KOPT-K1 (cell line): Measurements from ENCODE around the gene SEPTIN3.
"Not testable (repeated sequence)": the region's sequence is repeated elsewhere in the genome, so short reads cannot be mapped to it uniquely, and the experiment has no call there.

Source experiments
- H3K27ac ChIP-seq: fragments of 200-600 bp; sonication (generic); 2 replicates; pipeline ENCODE4 v1.5.1; 2016; ENCODE audit warnings: antibody characterized with exemption, mild to moderate bottlenecking, low read depth, low read length; ENCODE audit not compliant: poor library complexity, severe bottlenecking
- H3K36me3 ChIP-seq: fragments of 200-600 bp; sonication (generic); 2 replicates; pipeline ENCODE4 v1.5.1; 2017; ENCODE audit warnings: antibody characterized with exemption, mild to moderate bottlenecking, low read length, moderate library complexity; ENCODE audit not compliant: insufficient read depth
- H3K9me3 ChIP-seq: fragments of 200-600 bp; sonication (generic); 2 replicates; pipeline ENCODE4 v1.5.1; 2017; ENCODE audit warnings: antibody characterized with exemption, low read length, mild to moderate bottlenecking; ENCODE audit not compliant: insufficient read depth, poor library complexity, severe bottlenecking

Gene SEPTIN3

DNA sequence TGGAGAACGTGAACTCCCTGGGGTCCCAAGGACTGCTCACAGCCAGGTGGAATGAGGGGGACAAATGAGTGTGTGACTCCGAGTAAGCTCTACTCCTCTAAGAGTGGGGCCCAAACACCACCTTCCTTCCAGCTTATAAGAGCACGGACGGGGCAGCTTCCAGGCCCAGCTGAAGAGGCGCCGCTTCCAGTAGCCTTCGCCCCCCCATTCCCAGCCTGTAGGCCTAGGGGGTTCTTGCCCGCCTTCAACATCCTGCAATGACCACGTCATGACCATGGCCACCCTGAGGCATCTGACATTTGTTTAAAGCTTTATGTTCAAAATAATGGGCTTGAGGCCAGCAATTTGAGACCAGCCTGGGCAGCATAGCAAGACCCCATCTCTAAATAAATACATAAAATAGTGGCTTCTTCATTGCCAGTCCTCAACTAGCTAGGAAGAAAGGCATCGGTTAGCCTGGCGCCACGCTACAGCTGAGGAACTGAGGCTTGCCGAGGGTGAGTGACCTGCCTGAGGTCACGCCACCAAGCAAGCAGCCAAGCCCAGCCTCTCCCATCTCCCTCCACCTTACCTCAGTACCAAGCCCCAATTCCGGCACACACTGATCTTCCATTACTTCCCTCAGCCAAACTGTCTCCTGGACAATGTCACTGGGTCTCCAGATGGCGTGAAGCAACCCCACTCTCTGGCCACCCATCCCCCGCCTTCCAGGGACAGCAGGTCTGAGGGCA, 34.8 kb upstream of the SEPTIN3 start:
- H3K9me3 ChIP-seq: no peaks in the 10 kb centered on the region
- H3K27ac ChIP-seq: peak overlapping the region; percentile 43
- H3K36me3 ChIP-seq: peaks cover 75% of the 10 kb centered on the region

DNA sequence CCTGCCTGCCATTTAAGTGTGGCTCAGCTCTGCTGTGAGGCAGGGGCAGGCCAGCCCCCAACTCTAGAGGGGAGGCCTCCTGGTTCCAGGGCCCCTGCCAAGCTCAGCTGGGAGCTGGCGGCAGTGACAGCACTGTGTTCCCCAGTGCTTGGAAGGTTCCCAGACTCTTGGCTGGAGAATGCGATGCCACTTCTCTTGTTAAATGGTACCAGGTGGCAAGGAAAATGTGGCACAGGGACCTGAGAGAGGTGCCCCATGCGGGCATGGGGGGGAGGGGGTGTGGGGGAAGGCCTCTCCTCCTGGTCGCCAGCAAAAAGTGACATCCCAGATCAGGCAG, 34.3 kb upstream of the SEPTIN3 start:
- Histone ChIP-seq H3K27ac (no peak overlapping the region), H3K9me3 (no peaks in the 10 kb centered on the region), H3K36me3 (peaks cover 80% of the 10 kb centered on the region)

DNA sequence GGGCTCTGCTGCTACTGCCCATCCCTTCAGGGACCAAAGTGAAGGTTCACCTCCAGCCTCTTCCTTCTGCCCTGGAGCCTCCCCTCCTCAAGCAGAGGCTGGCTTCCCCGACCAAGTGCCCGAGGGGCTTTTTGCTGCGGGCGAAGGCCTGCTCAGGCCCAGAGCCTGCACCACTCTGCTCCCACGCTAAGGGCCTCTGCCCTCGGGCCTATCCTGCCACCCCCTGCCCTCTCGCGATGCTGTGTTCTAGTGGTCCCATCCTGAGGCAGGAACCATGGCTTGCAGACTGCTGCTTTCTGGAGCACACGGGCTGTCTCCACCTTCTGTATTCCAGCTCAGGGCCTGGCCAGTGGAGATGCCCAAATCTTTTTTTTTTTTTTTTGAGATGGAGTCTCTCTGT, 33.7 kb upstream of the SEPTIN3 start:
- H3K9me3 ChIP-seq: no peaks in the 10 kb centered on the region
- peaks cover 86% of the 10 kb centered on the region for H3K36me3 ChIP-seq
- H3K27ac ChIP-seq: peak overlapping the region; percentile 8

DNA sequence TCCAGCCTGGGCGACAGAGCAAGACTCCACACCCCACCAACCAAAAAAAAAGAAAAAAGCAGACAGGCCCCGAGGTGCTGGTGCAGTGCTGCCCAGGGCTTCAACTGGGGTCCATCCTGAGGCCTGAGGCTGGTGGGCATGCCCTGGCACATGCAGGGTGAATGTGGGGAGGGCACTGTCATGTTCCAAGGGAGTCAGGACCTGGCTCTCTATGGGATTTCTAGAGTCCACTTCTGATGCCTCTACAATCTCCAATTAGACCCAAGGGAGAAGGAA, 32.4 kb upstream of the SEPTIN3 start:
- Histone ChIP-seq H3K27ac (no peak overlapping the region), H3K36me3 (peaks cover 95% of the 10 kb centered on the region), H3K9me3 (no peaks in the 10 kb centered on the region)

DNA sequence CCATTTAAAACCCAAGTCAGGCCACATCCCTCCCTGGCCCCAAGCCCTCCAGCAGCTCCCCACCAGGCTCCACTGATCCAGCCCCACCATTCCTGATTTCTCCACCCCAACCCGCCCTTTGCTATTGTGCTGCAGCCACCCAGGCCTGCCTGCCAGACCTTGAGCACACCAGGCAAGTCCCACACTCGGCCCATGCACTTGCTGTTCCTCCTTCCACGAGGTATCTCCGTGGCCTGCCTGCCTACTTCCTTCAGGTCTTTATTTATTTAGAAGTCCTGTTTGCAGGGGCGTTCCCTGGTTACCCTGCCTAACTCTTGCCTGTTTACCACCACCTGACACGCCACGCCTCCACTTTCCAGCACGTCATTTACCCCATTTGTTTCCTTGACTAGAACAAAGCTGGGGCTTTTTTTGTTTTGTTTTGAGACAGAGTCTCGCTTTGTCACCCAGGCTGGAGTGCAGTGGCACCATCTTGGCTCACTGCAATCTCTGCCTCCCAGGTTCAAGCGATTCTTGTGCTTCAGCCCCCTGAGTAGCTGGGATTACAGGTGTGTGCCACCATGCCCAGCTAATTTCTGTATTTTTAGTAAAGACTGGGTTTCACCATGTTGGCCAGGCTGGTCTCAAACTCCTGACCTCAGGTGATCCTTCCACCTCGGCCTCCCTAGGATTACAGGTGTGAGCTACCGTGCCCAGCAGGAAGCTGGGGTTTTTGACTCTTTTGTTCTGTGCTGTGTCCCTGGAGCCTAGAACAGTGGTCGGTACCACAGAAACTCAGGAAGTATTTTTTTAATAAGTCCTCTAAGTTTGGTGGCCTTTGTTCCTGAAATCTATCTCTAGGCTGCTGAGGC, 29.0 kb upstream of the SEPTIN3 start:
- Histone ChIP-seq H3K9me3 (no peaks in the 10 kb centered on the region), H3K27ac (no peak overlapping the region), H3K36me3 (peaks cover 99% of the 10 kb centered on the region)

DNA sequence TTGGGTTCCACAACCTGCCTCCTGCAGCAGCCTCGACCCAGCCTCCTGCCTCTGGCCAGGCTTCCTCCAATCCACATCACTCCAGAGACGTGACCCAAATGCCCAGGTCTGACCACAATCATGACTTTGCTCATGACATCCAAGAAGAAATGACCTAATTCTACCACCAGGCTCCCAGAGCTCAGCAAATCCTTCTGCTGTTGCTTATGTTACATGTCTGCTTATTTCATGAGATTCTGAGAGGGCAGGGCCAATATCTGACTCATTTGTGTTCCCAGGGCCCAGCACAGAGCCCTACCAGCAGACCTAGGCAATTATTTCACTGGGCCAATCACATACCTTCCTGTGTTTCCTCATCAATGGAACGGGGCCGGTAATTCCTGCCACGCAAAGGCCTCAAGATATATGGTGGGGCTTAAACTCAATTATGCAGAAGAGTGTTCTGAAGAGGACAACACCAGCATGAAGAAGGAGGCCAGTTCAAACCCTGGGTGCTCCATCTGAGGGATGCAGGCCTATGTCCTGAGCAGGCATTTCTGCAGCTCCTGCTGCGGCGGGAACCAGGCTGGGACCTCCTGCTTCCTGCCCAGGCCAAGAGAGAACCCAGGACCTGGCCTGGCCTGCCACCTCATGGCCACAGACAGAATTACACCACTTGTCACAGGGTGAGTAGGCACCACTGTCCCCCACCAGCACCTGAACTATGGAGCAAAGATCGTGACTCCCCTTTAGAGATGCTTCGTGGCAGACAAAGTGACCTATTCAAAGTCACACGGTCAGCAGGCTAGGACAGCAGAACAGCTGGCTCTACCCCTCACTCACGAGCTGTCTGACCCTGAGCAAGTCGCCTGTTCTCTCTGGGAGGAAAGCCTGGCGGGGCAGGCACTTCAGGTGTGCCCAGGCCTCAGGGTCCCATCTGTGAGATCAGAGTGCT, 28.1 kb upstream of the SEPTIN3 start:
- no peaks in the 10 kb centered on the region for H3K9me3 ChIP-seq
- H3K36me3 ChIP-seq: peaks cover 99% of the 10 kb centered on the region
- peak overlapping the region; percentile 20 for H3K27ac ChIP-seq

DNA sequence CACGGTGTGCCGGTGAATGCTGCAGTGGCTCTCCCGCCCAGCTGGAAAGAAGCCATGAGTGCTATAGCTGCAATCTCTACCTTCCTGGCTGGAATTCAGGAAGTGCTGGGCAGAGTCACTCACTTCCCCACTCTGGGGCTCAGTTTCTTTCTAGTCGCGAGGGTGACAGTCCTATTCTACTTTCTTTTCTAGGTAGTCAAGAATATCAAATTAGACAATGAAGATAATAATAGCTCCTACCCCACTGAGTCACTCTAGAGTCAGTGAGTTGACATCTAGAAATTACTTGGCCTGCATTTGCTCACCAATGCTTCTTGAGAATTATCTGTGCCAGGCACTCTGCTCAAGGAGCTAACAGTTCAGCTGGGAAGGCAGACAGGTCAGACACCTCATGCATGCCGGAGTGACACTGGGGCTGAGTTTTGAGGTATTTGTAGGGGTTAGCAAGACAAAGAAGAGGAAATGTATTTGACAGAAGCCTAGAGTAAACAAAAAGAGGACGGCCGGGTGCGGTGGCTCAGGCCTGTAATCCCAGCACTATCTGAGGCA, 25.5 kb upstream of the SEPTIN3 start:
- Histone ChIP-seq H3K27ac (no peak overlapping the region), H3K9me3 (no peaks in the 10 kb centered on the region), H3K36me3 (peaks cover 73% of the 10 kb centered on the region)

DNA sequence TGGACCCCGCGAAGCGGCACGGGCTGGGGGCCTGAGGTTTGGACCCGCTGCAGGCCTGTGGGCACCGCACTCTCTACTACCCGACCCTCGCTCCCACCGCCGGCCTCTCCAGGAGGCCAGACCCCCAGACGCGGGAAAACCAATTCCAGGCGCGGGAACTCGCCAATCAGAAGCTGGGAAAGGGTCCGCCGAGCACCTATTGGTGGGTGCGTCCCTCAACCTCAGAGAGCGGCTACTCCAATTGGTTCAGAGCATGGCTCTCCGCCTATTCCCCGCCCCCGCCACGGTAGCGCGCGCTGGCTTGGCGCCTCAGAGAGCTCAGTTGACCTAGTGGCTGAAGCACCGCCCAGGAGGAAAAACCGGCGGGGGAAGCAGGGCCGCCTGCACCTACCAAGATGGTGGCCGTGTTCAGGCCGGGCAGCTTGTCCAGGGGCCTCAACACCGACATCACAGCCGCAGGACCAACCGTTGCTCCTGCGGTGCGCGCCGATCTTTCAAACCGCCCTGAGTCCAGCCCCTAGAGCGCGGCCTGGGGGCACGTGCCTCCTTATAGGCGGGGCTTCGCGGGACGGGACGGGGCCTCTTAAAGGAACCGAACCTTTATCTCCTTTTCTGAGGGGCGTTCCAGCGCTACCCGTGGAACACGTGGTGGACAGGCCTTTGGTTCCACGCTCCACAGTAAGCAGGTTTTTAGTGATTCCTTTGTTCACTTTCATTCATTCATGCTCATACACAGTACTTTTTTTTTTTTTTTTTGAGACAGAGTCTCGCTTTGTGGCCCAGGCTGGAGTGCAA, 22.4 kb upstream of the SEPTIN3 start, which contains the start of gene CENPM:
CENPM (minus strand) TSS at position 524 of the 795 bp plus-strand sequence; CDS start at position 448, 76 bp downstream.
- Histone ChIP-seq H3K27ac (peak within 1 kb of the TSS; percentile 95), H3K9me3 (no peaks in the 10 kb centered on the region), H3K36me3 (peaks cover 42% of the 10 kb centered on the region)

DNA sequence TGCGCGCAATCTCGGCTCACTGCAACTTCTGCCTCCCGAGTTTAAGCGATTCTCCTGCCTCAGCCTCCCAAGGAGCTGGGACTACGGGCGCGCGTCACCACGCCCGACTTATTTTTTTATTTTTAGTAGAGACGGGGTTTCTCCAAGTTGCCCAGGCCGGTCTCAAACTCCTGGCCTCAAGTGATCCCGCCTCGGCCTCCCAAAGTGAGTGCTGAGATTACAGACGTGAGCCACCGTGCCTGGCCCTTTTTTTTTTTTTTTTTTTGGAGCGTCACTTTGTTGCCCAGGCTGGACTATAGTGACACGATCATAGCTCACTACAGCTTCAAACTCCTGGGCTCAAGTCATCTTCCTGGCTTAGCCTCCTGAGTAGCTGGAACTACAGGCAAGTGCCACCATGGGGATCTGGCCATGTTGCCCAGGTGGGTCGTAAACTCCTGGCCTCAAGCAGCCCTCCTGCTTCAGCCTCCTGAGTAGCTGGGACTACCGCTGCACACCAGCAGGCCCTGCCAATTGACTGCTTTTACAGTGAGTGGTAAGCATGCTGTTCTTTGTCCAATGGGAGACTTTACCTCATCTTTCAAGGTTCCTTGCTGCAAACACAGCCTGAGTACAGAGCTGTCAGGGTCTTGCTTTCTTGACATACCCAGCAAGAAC, 21.7 kb upstream of the SEPTIN3 start:
- Histone ChIP-seq H3K27ac (peak overlapping the region; percentile 95), H3K9me3 (no peaks in the 10 kb centered on the region), H3K36me3 (peaks cover 36% of the 10 kb centered on the region)

DNA sequence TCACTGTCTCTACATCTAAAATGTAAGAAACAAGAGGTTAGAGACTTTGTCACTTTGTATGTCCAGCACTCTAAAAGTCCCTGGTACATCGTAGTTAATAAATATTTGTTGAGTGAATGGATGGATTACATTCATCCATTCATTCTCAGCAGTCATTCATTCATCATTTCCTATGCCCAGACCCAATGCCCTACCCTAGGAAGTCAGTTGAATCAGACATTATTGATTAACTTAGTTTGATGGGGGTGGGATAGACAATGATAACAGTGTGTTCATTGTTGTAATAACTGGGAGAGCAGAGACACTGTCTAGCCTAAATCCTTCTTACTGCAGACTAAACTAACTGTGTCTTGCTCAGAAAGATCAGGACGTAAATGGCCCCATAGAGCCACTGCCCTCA, 21.1 kb upstream of the SEPTIN3 start:
- peak overlapping the region; percentile 95 for H3K27ac ChIP-seq

DNA sequence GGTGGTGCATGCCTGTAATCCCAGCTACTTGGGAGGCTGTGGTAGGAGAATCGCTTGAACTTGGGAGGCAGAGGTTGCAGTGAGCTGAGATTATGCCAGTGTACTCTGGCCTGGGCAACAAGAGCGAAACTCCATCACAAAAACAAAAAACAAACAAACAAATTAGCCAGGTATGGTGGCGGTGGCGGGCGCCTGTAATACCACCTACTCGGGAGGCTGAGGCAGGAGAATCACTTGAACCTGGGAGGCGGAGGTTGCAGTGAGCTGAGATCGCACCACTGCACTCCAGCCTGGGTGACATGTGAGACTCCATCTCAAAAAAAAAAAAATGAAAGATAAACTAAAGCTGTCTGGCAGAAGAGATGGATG, 20.3 kb upstream of the SEPTIN3 start:
- not testable (repeated sequence) for H3K27ac ChIP-seq, H3K9me3 ChIP-seq
- H3K36me3 ChIP-seq: peaks cover 22% of the 10 kb centered on the region

More for the DNA sequence above, 21.1 kb upstream of the SEPTIN3 start:
- Histone ChIP-seq H3K36me3 (peaks cover 30% of the 10 kb centered on the region), H3K9me3 (no peaks in the 10 kb centered on the region)

DNA sequence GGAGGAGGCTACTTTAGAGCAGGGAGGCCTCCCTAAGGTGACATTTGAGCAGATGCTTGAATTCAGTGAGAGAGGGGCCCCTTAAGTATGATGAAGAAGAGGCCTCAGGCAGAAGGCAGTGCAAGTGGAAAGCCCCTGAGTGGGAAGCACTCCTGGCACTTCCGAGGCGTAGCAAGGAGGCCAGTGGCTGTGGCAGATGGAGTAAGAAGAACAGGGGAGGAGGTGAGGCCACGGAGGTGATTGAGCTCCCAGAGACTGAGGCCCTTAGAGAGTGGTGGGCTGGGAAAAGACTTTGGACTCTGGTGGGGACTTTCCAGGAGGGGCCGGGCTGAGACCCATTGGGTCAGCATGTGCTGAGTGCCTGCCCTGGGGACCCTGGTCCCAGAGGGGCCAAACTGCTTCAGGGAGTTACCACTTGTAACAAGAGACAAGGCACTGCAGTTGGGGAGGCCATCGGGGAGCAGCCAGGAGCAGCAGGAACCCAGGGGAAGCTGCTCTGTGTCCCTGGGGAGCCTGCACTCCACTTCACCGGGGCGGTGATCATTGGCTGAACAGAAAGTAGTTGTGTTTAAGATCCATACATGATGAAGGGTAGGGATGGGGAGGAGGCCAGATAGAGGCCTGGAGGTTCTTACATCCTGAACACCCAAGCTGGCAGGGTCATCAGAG, 19.8 kb upstream of the SEPTIN3 start:
- Histone ChIP-seq H3K36me3 (peaks cover 17% of the 10 kb centered on the region), H3K27ac (no peak overlapping the region), H3K9me3 (no peaks in the 10 kb centered on the region)

DNA sequence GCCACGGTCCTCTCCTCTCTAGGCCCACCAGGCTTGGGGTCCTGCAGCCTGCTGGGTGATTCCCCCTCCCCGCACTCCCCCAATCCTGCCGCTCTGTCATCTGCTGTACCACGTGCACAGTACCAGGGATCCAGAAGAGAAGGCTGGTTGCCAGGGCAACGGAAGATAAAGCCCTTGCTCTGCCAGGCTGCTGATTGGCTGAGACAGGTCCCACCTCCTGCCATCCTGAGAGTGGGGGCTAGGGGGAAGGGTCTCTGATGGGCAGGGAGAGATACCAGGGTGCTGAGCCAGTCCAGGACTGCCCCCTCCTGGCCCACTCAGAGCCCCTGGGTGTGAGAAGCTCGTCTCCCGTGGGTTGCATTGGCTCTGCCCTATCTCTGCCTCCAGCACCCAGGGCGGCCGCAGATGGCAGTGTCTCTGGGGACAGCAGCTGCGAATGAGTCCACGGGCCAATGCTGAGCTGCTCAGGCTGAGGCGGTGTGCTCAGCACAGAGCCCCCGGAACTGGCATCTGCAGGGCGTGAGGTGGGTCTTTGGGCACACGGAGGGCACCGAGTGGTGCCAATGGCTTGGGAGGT, 17.3 kb upstream of the SEPTIN3 start, which contains the start of gene SMIM45:
SMIM45 (plus strand) TSS at position 253 of the 577 bp plus-strand sequence.
- no peak within 1 kb of the TSS for H3K27ac ChIP-seq
- H3K9me3 ChIP-seq: no peaks in the 10 kb centered on the region
- no peaks in the 10 kb centered on the region for H3K36me3 ChIP-seq
